ENCODE data around the gene RPS18. TPM values are rescaled to one million over a fixed set of nuclear protein-coding genes. Genes with fewer than 3 reads are reported as not detected.

The RPS18 gene
- total and polyA plus RNA-seq, 9 of the 15 experiments (the other 6 are each of a cell fraction or from before 2014, with no cell fraction given), result 5,023 to 17,516 (median 8,131) TPM

GRCh38 chr6:33299237-33299944, 27.5 kb downstream of the RPS18 start (continued):
- TF ChIP-seq U2AF2 (optimal IDR thresholded peaks at IDR 0.05; ENCODE audit: low read depth, low read length) (no peak), NFRKB (IDR thresholded peaks at IDR 0.05; ENCODE audit: low read depth) (peak; percentile 76), CBFA2T2 (conservative IDR thresholded peaks at IDR 0.05) (0 out of 2 replicates have a peak, but pooled peaks have one; percentile 4), NR2C2 (CRISPR knock-in tag; IDR thresholded peaks at IDR 0.05) (peak; percentile 84; the same call in 1 of the 2 replicates), NR2C2 (tag; IDR thresholded peaks at IDR 0.05) (peak; percentile 82), BCOR (IDR thresholded peaks at IDR 0.05) (peak; percentile 32; the same call in 1 of the 2 replicates), FOXJ2 (tag; IDR thresholded peaks at IDR 0.05) (peak; percentile 89; the same call in 1 of the 2 replicates), MXI1 (IDR thresholded peaks at IDR 0.05; ENCODE audit: low read depth, low read length) (no peak), RNF2 (IDR thresholded peaks at IDR 0.05) (peak; percentile 63), ZEB2 (IDR thresholded peaks at IDR 0.05) (0 out of 2 replicates have a peak, but pooled peaks have one; percentile 27), TEAD2 (tag; IDR thresholded peaks at IDR 0.05) (no peak), ILK (tag; IDR thresholded peaks at IDR 0.05; ENCODE audit: borderline replicate concordance, low read depth) (no peak), PURB (CRISPR knock-in tag; IDR thresholded peaks at IDR 0.05; ENCODE audit: low read depth) (no peak), ZNF589 (CRISPR knock-in tag; IDR thresholded peaks at IDR 0.05; ENCODE audit: low read depth) (no peak), SMAD3 (CRISPR knock-in tag; conservative IDR thresholded peaks at IDR 0.05) (no peak), CBX8 (IDR thresholded peaks at IDR 0.05; ENCODE audit: borderline replicate concordance, extremely low read depth, low read depth, low read length, poor library complexity, severe bottlenecking) (no peak), ILF3 (IDR thresholded peaks at IDR 0.05; ENCODE audit: borderline replicate concordance) (peak; percentile 62; the same call in 1 of the 2 replicates), NR2F6 (CRISPR knock-in tag; IDR thresholded peaks at IDR 0.05) (peak; percentile 15; the same call in 1 of the 2 replicates), HDAC3 (IDR thresholded peaks at IDR 0.05; ENCODE audit: borderline replicate concordance, partially characterized antibody) (peak; percentile 90), HDAC8 (tag; IDR thresholded peaks at IDR 0.05) (no peak; the same call in 1 of the 2 replicates), GTF2F1 (IDR thresholded peaks at IDR 0.05; ENCODE audit: low read depth, low read length) (0 out of 2 replicates have a peak, but pooled peaks have one; percentile 56), TSHZ1 (CRISPR knock-in tag; IDR thresholded peaks at IDR 0.05) (no peak), ETV5 (CRISPR knock-in tag; IDR thresholded peaks at IDR 0.05; ENCODE audit: low read depth) (peak; percentile 81), IFI16 (CRISPR knock-in tag; IDR thresholded peaks at IDR 0.05) (no peak), ZNF197 (CRISPR knock-in tag; IDR thresholded peaks at IDR 0.05; ENCODE audit: low read depth) (0 out of 2 replicates have a peak, but pooled peaks have one; percentile 6)
- TF ChIP-seq, protein P1, sequence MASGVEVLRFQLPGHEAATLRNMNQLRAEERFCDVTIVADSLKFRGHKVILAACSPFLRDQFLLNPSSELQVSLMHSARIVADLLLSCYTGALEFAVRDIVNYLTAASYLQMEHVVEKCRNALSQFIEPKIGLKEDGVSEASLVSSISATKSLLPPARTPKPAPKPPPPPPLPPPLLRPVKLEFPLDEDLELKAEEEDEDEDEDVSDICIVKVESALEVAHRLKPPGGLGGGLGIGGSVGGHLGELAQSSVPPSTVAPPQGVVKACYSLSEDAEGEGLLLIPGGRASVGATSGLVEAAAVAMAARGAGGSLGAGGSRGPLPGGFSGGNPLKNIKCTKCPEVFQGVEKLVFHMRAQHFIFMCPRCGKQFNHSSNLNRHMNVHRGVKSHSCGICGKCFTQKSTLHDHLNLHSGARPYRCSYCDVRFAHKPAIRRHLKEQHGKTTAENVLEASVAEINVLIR (CRISPR knock-in tag; IDR thresholded peaks at IDR 0.05), result no peak

All from K562 (cell line).